Measurements from ENCODE around the gene NRARP. TPM values are rescaled to one million over a fixed set of nuclear protein-coding genes. Genes with fewer than 3 reads are reported as not detected.

NRARP gene
- total and polyA plus RNA-seq, 8 donors: 1.3 to 23.4 (median 10.8) TPM

DNA sequence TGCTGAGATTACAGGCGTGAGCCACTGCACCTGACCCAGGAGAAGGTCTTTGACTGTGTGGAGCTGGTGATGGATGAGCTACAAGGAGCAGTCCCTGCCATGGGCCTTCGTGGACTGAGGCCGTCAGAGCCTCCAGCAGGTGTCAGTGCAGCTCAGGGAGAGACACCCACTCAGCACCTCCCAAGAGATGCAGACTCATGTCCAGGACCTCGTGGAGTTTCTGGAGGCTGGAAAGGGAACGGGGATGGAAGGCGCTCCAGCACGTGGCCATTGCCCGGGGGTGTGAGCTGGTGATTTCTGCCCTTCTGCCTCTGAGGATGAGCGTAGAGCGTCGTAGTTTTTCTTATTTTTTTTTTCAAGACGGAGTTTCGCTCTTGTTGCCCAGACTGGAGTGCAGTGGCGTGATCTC, 15.1 kb downstream of the NRARP start:
- TF ChIP-seq, protein P1, sequence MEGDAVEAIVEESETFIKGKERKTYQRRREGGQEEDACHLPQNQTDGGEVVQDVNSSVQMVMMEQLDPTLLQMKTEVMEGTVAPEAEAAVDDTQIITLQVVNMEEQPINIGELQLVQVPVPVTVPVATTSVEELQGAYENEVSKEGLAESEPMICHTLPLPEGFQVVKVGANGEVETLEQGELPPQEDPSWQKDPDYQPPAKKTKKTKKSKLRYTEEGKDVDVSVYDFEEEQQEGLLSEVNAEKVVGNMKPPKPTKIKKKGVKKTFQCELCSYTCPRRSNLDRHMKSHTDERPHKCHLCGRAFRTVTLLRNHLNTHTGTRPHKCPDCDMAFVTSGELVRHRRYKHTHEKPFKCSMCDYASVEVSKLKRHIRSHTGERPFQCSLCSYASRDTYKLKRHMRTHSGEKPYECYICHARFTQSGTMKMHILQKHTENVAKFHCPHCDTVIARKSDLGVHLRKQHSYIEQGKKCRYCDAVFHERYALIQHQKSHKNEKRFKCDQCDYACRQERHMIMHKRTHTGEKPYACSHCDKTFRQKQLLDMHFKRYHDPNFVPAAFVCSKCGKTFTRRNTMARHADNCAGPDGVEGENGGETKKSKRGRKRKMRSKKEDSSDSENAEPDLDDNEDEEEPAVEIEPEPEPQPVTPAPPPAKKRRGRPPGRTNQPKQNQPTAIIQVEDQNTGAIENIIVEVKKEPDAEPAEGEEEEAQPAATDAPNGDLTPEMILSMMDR (IDR thresholded peaks at IDR 0.05): peak; percentile 51 to 62 (median 58)
- Histone ChIP-seq H3K27ac (no peak overlapping the region), H3K4me3 (no peak overlapping the region), H3K9me3 (no peaks in the 10 kb centered on the region), H3K4me1 (no peaks in the 10 kb centered on the region), H3K36me3 (no peaks in the 10 kb centered on the region), H3K27me3 (no peaks in the 10 kb centered on the region)
- intact Hi-C loops (cut with DNase I): no loop called here
- ATAC-seq (peak; percentile 97 to 100 (median 99)), DNase-seq (peak; percentile 73 to 91 (median 79)), FAIRE-seq (no peak)
- 31 to 36% methylated on average over 14 of the region's 14 CpGs for WGBS, 2 donors

DNA sequence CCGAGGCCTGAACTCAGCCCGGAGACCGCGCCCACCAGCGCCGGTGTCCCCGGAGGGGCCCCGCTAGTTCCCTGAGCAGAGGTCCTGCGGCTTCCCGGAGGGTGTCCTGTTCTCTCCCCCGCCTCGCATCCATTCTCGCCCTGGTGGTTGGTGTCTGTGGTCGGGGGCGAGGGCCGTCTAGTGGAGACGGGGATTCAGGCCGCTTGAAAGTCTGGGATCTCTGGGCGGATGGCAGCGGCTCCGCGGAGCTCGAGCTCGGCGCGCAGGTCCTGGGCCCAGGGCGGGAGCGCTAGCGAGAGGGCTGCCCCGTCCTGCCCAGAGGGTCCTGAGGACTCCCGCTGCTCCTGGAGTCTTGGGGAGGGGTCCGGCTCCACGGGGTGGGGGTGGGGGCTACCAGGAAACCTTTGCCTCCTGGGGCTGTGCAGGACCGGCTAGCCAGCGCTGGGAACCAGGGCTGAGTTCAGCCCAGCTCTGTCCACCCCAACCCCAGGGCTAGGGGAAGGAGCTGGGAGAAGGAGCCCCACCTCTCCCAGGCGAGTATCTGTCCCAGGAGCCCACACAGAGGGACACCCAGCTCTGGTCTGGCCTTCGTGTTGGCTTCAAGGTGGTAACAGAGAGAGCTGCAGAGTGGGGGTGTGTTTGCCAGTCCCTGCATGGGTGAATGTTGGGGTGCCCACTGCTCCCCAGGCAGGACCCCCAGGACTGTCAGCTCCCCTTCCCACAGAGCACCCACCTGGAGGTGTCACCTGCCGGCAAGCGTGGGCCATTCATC, 20.5 kb downstream of the NRARP start:
- Histone ChIP-seq H3K4me3 (no peak overlapping the region), H3K9me3 (no peaks in the 10 kb centered on the region), H3K27ac (no peak overlapping the region), H3K27me3 (no peaks in the 10 kb centered on the region), H3K4me1 (peaks cover 0 to 4% (median 3%) of the 10 kb centered on the region in 3 donors), H3K36me3 (no peaks in the 10 kb centered on the region)
- TF ChIP-seq, protein P1 (IDR thresholded peaks at IDR 0.05): no peak
- intact Hi-C loops (cut with DNase I): loop anchor here in 2 of 3 donors (5.0 kb wide), 2 partner anchors 126 to 131 kb away; no protein-coding TSS in a partner anchor
- ATAC-seq (no peak), FAIRE-seq (no peak), DNase-seq (peak in 1 of 6 donors; percentile 42)
- WGBS, 2 donors: 76 to 86% methylated on average over 39 of the region's 39 CpGs

DNA sequence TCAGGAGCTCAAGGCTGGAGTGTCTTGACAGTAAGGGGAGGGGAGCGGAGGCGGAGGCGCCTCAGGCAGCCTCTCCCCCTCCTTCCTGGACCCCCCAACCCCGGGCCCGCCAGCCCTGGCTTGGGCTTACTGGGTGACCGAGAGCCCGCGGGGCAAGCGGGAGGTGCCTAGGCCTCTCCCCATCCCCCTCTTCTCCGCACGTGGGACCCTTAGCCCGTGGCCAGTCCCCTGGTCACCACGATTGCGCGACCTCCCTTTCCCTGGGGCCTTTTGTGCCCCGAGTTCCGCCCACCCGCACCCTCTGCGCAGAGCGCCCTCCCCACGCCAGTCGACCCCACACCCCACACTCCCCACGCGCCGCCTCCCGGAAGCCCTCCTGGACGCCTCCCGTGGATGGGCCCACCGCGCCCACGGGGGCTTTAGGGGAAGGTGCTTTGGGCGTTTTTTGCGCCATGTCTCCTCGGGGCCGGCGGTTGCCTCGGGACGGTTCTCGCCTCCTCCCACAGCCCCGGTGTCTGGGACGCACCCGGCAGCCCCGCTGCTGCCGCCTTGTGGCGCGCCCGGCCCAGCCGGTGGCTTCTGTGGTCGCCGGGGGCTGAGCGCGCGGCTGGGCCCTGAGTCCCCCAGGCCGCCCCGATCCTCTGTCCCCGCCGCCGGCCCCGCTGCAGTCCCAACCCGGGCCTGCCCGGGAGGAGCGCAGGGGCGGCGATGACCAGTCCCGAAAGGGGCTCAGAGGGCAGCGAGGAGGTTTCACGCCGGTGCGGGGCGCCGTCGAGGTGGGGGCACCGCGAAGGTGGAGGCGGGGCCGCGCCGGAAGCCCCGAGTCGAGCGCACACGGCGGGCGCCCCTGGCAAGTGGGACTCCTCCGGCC, 21.4 kb downstream of the NRARP start:
- Histone ChIP-seq H3K4me3 (no peak overlapping the region), H3K27ac (no peak overlapping the region), H3K4me1 (peaks cover 0 to 8% (median 7%) of the 10 kb centered on the region in 3 donors), H3K9me3 (no peaks in the 10 kb centered on the region), H3K36me3 (no peaks in the 10 kb centered on the region), H3K27me3 (no peaks in the 10 kb centered on the region)
- ATAC-seq (peak in 1 of 4 donors; percentile 32), FAIRE-seq (no peak), DNase-seq (peak in 2 of 6 donors; percentile 38 to 67)
- WGBS, 2 donors: 56 to 75% methylated on average over 85 of the region's 85 CpGs
- intact Hi-C loops (cut with DNase I): loop anchor here in 2 of 3 donors (5.0 kb wide), 2 partner anchors 127 to 132 kb away; no protein-coding TSS in a partner anchor
- TF ChIP-seq, protein P1 (IDR thresholded peaks at IDR 0.05): peak in 1 of 4 donors; percentile 10

DNA sequence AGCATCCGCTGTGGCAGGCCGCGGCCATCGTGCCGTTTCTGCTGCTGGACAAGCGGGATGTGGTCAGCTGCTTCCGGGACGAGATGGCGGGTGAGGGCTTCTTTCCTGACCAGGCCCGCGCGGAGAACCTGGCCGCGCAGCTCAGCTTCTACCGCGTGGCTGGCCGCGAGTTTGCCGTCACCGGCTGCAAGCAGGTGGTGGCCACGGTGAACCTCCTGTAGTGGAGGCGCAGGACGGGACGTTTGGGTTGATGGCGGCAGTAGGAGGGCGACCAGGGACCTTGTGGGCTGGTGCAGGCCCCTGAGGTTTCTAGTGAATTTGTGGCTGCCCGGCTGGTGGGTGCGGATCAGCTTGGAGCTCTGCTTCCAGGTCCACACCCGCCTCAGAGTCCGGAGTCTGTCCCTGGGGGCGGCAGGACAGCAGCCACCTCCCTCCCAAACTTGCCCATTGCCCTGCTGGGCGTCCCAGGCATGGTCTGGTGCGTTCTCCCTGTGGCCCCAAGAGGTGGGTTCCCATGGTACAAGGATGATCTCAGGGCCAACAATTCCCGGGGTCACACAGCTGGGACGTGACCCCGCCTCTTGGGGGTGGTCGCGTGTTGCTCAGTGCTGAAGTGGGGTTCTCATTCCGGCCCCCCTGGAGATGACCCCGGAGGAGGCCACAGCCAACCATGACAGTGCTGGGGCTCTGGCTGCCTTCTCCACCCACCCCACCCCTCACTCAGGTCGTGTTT, 22.2 kb downstream of the NRARP start:
- no peaks in the 10 kb centered on the region for H3K36me3 ChIP-seq
- no peak overlapping the region for H3K4me3 ChIP-seq
- no peaks in the 10 kb centered on the region for H3K27me3 ChIP-seq
- whole genome bisulfite sequencing, 2 donors: 84 to 93% methylated on average over 41 of the region's 41 CpGs
- peaks cover 0 to 8% (median 7%) of the 10 kb centered on the region in 3 donors for H3K4me1 ChIP-seq
- ATAC-seq: no peak
- H3K27ac ChIP-seq: no peak overlapping the region
- no peak for DNase-seq
- TF ChIP-seq, protein P1 (IDR thresholded peaks at IDR 0.05): no peak
- intact Hi-C loops (cut with DNase I): loop anchor here in 2 of 3 donors (5.0 to 10.0 kb wide), 3 partner anchors 127 to 245 kb away; no protein-coding TSS in a partner anchor
- H3K9me3 ChIP-seq: no peaks in the 10 kb centered on the region
- no peak for FAIRE-seq

Data from pancreas (tissue), 10 donors.